HCT116 (cell line): ENCODE results near the gene MEF2D. TPM values are rescaled to one million over a fixed set of nuclear protein-coding genes. Genes with fewer than 3 reads are reported as not detected.

Experiments used
- ATAC-seq: fragments of 200-7000 bp; cut with Tn5 transposase; 2 replicates; pipeline ENCODE4 v1.9.1; 2020; ENCODE audit warnings: mild to moderate bottlenecking, moderate library complexity
- BruUV-seq: library from RNA; stranded (reverse); fragments of 400-500 nt; replicated peaks from 2 replicates; lab custom pipeline; 2021; lab: Mats Ljungman, UMichigan
- CTCF ChIA-PET: fragments of 300-600 bp; sonication (Branson Sonifier 250); formaldehyde crosslinking; loops from one replicate; lab custom pipeline; 2021; ENCODE audit warnings: antibody characterized with exemption; lab: Charles Lee
- POLR2A ChIA-PET: fragments of 300-600, 350-600 bp; sonication (Branson Sonifier 250); formaldehyde crosslinking; loops from one replicate; lab custom pipeline; 2021; ENCODE audit warnings: antibody characterized with exemption; lab: Charles Lee
- RAD21 ChIA-PET, 2 experiments: fragments of 300-600 bp; sonication (Branson Sonifier 250); formaldehyde crosslinking; loops; one replicate each; lab custom pipeline; 2023; ENCODE audit warnings: low total read pairs in 2 of 2; ENCODE audit not compliant: uncharacterized antibody in 2 of 2, unreplicated experiment in 2 of 2, low non-redundant PET in 1 of 2; lab: Charles Lee
- DNase-seq: peaks from one replicate; pipeline ENCODE4 v3.0.0-alpha.2; 2010; ENCODE audit warnings: low read depth, low spot score
- H2AFZ ChIP-seq: fragments of 200-600 bp; shearing (Covaris generic), sonication (generic); 2 replicates; pipeline ENCODE4 v1.6.1; 2017; ENCODE audit warnings: low read depth, mixed run types, mixed read lengths, antibody characterized with exemption, low read length; ENCODE audit not compliant: poor library complexity, severe bottlenecking
- H3K27ac ChIP-seq: 2 replicates; pipeline ENCODE4 v1.5.1; 2012; ENCODE audit warnings: low read depth, low read length
- H3K27me3 ChIP-seq: fragments of 200-600 bp; sonication (generic); 2 replicates; pipeline ENCODE4 v1.6.1; 2016; ENCODE audit warnings: mixed run types, low read length, mixed read lengths; ENCODE audit not compliant: insufficient read depth
- H3K36me3 ChIP-seq, 2 experiments: fragments of 200-500 bp in 1 of 2; fragments of 200-600 bp in 1 of 2; sonication (Bioruptor generic) in 1 of 2; sonication (generic) in 1 of 2; 2 replicates each; pipeline versions ENCODE4 v1.5.1 to v1.6.1; 2014 to 2016; ENCODE audit warnings: low read length in 2 of 2, inconsistent platforms in 1 of 2, mixed read lengths in 1 of 2, mixed run types in 1 of 2; ENCODE audit not compliant: insufficient read depth in 2 of 2, control insufficient read depth in 1 of 2
- H3K4me1 ChIP-seq, 2 experiments: fragments of 200-600 bp in 1 of 2; sonication (generic) in 1 of 2; 2 replicates each; pipeline versions ENCODE4 v1.5.1 to v1.6.1; 2012 to 2017; ENCODE audit warnings: low read length in 2 of 2, inconsistent platforms in 1 of 2, mild to moderate bottlenecking in 1 of 2, mixed read lengths in 1 of 2, mixed run types in 1 of 2, moderate library complexity in 1 of 2; ENCODE audit not compliant: insufficient read depth in 2 of 2, control insufficient read depth in 1 of 2
- H3K4me2 ChIP-seq: fragments of 200-600 bp; sonication (generic); 2 replicates; pipeline ENCODE4 v1.6.1; 2017; ENCODE audit warnings: mixed run types, low read length, mixed read lengths
- H3K4me3 ChIP-seq, 2 experiments: fragments of 200-600 bp in 1 of 2; sonication (generic) in 1 of 2; replicated peaks in 1 of 2; 2 replicates each; pipeline ENCODE4 v1.5.1; 2011 to 2016; ENCODE audit warnings: low read length in 2 of 2, control low read depth in 1 of 2, low read depth in 1 of 2, mild to moderate bottlenecking in 1 of 2, mixed read lengths in 1 of 2, mixed run types in 1 of 2
- H3K79me2 ChIP-seq: fragments of 200-600 bp; sonication (generic); 2 replicates; pipeline ENCODE4 v1.6.1; 2017; ENCODE audit warnings: mild to moderate bottlenecking, mixed run types, low read length, moderate library complexity, mixed read lengths; ENCODE audit not compliant: insufficient read depth
- H3K9ac ChIP-seq: fragments of 200-600 bp; sonication (generic); 2 replicates; pipeline ENCODE4 v1.6.1; 2016; ENCODE audit warnings: low read length, mixed read lengths
- H3K9me2 ChIP-seq: fragments of 200-600 bp; sonication (generic), shearing (Covaris generic); 2 replicates; pipeline ENCODE4 v1.6.1; 2017; ENCODE audit warnings: mixed run types, mild to moderate bottlenecking, moderate library complexity; ENCODE audit not compliant: insufficient read depth
- H3K9me3 ChIP-seq, 2 experiments: fragments of 200-500 bp in 1 of 2; fragments of 200-600 bp in 1 of 2; sonication (Bioruptor generic) in 1 of 2; sonication (generic) in 1 of 2; 2 replicates each; pipeline ENCODE4 v1.6.1; 2014 to 2017; ENCODE audit warnings: low read length in 2 of 2, mixed read lengths in 2 of 2, inconsistent platforms in 1 of 2, low read depth in 1 of 2, mild to moderate bottlenecking in 1 of 2, mixed run types in 1 of 2, moderate library complexity in 1 of 2; ENCODE audit not compliant: control insufficient read depth in 1 of 2, insufficient read depth in 1 of 2
- H4K20me1 ChIP-seq: fragments of 200-600 bp; sonication (generic), shearing (Covaris generic); 2 replicates; pipeline ENCODE4 v1.6.1; 2017; ENCODE audit warnings: mixed run types, mild to moderate bottlenecking, moderate library complexity; ENCODE audit not compliant: insufficient read depth
- CTCF ChIP-seq, 3 experiments: fragments of 200-600 bp in 1 of 3; sonication (generic) in 1 of 3; IDR thresholded peaks in 2 of 3; conservative IDR thresholded peaks in 1 of 3; 2 replicates each; pipeline ENCODE4 v1.5.1; 2012 to 2017; ENCODE audit warnings: low read depth in 2 of 3, low read length in 2 of 3, antibody characterized with exemption in 1 of 3, borderline replicate concordance in 1 of 3, control low read depth in 1 of 3, mild to moderate bottlenecking in 1 of 3, mixed read lengths in 1 of 3, mixed run types in 1 of 3, moderate library complexity in 1 of 3; ENCODE audit not compliant: insufficient read depth in 1 of 3
- RAD21 ChIP-seq: IDR thresholded peaks from 2 replicates; pipeline ENCODE4 v1.6.1; 2012; ENCODE audit warnings: low read depth, mild to moderate bottlenecking
- REST ChIP-seq: IDR thresholded peaks from 2 replicates; pipeline ENCODE4 v1.6.1; 2012; ENCODE audit warnings: low read depth
- intact Hi-C: fragments of 100-400 bp; cut with micrococcal nuclease; formaldehyde crosslinking; loops from 2 replicates; pipeline ENCODE4 v1.10.0; 2022
- total RNA-seq: library from RNA; stranded (reverse); gene quantifications from one replicate; pipeline ENCODE4 v1.2.1, GENCODE V29; 2021; ENCODE audit not compliant: unreplicated experiment

MEF2D gene
- total RNA-seq, 1 experiment from 2014 or later, result 44.2 TPM

DNA sequence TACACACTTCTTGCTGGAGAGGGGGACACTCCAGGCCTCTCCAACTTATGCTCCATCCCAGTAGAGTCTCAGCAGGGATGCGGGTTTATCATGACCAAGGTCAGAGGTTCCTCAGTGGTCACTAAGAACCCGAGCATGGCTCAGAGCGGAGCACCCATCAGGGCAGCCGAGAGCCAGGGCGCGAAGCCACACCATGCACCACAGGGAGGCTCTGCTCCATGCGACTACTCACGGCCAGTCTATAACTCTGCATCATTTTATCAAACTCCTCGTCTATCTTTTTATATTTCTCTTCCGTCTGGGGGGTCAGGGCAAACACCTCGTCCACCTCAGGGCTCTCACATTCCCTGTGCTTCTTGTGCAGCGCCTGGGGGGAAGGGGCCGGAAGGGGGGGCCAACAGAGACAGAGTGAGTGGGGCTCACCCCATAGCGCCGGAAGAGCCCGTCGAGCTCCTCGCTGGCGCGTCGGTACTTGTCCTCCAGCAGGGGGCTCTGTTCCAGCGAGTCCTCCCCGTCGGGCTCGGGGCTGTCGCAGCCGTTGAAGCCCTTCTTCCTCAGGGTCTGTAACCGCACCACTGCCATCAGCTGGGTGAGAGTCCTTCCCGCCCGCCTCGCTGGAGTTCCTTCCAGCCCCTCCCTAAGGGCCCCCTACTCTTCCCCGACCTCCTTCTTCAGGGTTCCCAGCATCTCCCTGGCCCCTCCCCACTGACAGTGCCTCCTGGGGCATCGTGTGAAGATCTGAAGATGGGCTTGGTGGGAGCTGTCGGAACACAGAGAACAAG lies 20.0 kb downstream of the MEF2D start:
- H3K79me2 ChIP-seq, result peaks cover 19% of the 10 kb centered on the region

More for the DNA sequence above, 20.0 kb downstream of the MEF2D start:
- Histone ChIP-seq H3K9ac (no peak overlapping the region), H3K27me3 (no peaks in the 10 kb centered on the region), H3K4me1 (peaks cover 0 to 11% of the 10 kb centered on the region in 2 experiments; a peak in 2 of 4 replicates), H3K9me3 (no peaks in the 10 kb centered on the region), H3K4me2 (no peak overlapping the region), H3K9me2 (no peaks in the 10 kb centered on the region), H3K36me3 (peaks cover 37 to 58% of the 10 kb centered on the region in 2 experiments)
- ChIA-PET POLR2A (no interaction called here), CTCF (interaction anchor here (0.6 to 1.4 kb wide), 14 partner anchors 8 to 127 kb away, joined by 3 to 11 read pairs (median 4); partner anchors contain the start of gene MEF2D)
- intact Hi-C loops, result no loop called here
- BruUV-seq, result no TSS peak
- TF ChIP-seq CTCF (IDR thresholded peaks at IDR 0.05 in 2 of 3, conservative IDR thresholded peaks at IDR 0.05 in 1 of 3; ENCODE audit: borderline replicate concordance in 1 of 3, insufficient read depth in 1 of 3, low read depth in 2 of 3, low read length in 2 of 3) (peak; percentile 20 to 70 (median 70); a peak in 4 of 6 replicates), RAD21 (peak; percentile 46; the same call in 1 of the 2 replicates), REST (no peak)
- TF ChIP-seq, all 23 proteins: peak for 2
- Histone ChIP-seq H3K4me3 (no peak overlapping the region), H3K27ac (no peak overlapping the region), H2AFZ (no peak overlapping the region), H4K20me1 (0 out of 2 replicates have a peak, but pooled peaks cover 2% of the 10 kb centered on the region)
- RAD21 ChIA-PET, result interaction anchor here (0.5 to 1.0 kb wide), 3 partner anchors 12 to 20 kb away, joined by 3 to 4 read pairs (median 3); partner anchors contain the start of gene MEF2D (in 2 of the 2)
- ATAC-seq, result peak; percentile 86
- no peak for DNase-seq
